Activated CD8-positive, alpha-beta T cell treated with anti-CD3 and anti-CD28 coated beads, Interleukin-2, amount 10 ng/mL, durations not matched to agents 7 days and 5 days (primary cell): Measurements from ENCODE around the gene EML1. TPM values are rescaled to one million over a fixed set of nuclear protein-coding genes. Genes with fewer than 3 reads are reported as not detected.

ENCODE experiments used
- ATAC-seq: fragments of 150-1000 bp; cut with Tn5 transposase; one replicate; pipeline ENCODE4 v1.10.0; 2021; ENCODE audit warnings: moderate library complexity
- CTCF ChIA-PET: fragments of 350-600 bp; sonication (Branson Sonifier 250); formaldehyde crosslinking; loops from one replicate; lab custom pipeline; 2021; ENCODE audit warnings: antibody characterized with exemption; lab: Charles Lee
- POLR2A ChIA-PET: fragments of 350-600 bp; sonication (Branson Sonifier 250); formaldehyde crosslinking; loops from one replicate; lab custom pipeline; 2021; ENCODE audit warnings: antibody characterized with exemption; lab: Charles Lee
- DNase-seq: peaks from one replicate; pipeline ENCODE4 v3.0.0-alpha.2; 2020
- H3K27ac Mint-ChIP-seq: one replicate; pipeline ENCODE4 v1.8.0; 2021; ENCODE audit warnings: mild to moderate bottlenecking, mixed read lengths
- H3K27me3 Mint-ChIP-seq: one replicate; pipeline ENCODE4 v1.8.0; 2021; ENCODE audit warnings: low read depth, mixed read lengths
- H3K36me3 Mint-ChIP-seq: one replicate; pipeline ENCODE4 v1.8.0; 2021; ENCODE audit warnings: low read depth, mixed read lengths
- H3K4me1 Mint-ChIP-seq: one replicate; pipeline ENCODE4 v1.8.0; 2021; ENCODE audit warnings: low read depth, mixed read lengths
- H3K4me3 Mint-ChIP-seq: one replicate; pipeline ENCODE4 v1.8.0; 2021; ENCODE audit warnings: mild to moderate bottlenecking, mixed read lengths
- H3K9me3 Mint-ChIP-seq: one replicate; pipeline ENCODE4 v1.8.0; 2022; ENCODE audit warnings: mixed read lengths; ENCODE audit not compliant: insufficient read depth
- total RNA-seq, 2 experiments: library from RNA; stranded (reverse); gene quantifications; one replicate each; pipeline ENCODE4 v1.2.3, GENCODE V29; 2021

The EML1 gene
- total RNA-seq, 2 experiments from 2014 or later, result not detected

DNA sequence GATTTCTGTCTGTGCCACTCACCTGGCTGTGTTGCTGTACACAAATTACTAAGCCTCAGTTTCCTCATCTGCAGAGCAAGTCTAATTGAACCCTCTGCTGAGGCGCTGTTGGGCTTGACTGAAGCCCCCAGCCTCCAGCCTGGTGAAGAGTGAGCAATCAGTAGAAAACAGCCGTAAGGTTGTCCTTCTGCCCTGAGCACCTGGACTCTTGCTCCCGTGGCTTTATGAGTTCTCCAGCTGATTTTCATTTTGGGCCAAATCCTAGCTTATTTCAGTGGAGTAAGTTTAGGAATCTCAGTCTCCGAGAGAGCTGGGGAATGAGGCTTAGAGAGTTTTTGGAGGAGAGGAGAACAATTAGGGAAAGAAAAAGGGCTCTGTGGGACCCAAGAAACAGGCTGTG is 138.1 kb downstream of the EML1 start:
- ATAC-seq (no peak), DNase-seq (no peak)
- no peaks in the 10 kb centered on the region for H3K36me3 Mint-ChIP-seq
- H3K27ac Mint-ChIP-seq, result no peak overlapping the region
- CTCF ChIA-PET, result interaction anchor here (2.1 kb wide), 1 partner anchor 16 kb away, joined by 11 read pairs; no protein-coding TSS in a partner anchor
- H3K9me3 Mint-ChIP-seq, result no peaks in the 10 kb centered on the region
- H3K27me3 Mint-ChIP-seq, result peaks cover 4% of the 10 kb centered on the region
- H3K4me3 Mint-ChIP-seq, result no peak overlapping the region
- POLR2A ChIA-PET, result no interaction called here
- no peaks in the 10 kb centered on the region for H3K4me1 Mint-ChIP-seq

DNA sequence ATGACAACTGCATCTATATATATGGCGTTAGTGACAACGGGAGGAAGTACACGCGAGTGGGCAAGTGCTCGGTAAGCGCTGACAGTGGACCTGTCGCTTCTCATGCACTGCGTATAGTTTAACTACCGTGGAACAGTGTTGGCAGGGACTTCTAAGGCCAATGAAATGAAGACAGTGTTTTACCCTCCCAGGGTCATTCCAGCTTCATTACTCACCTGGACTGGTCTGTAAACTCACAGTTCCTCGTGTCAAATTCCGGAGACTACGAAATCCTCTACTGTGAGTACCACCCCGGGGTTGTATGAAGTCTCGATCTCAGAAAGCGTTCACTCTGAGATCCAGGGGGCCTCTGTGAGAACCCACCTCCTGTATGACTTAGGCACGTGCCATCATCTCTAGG is 142.8 kb downstream of the EML1 start:
- Mint-ChIP-seq H3K4me3 (no peak overlapping the region), H3K27ac (no peak overlapping the region), H3K27me3 (peaks cover 5% of the 10 kb centered on the region), H3K4me1 (no peaks in the 10 kb centered on the region), H3K36me3 (no peaks in the 10 kb centered on the region), H3K9me3 (no peaks in the 10 kb centered on the region)
- ATAC-seq (no peak), DNase-seq (no peak)
- ChIA-PET POLR2A (no interaction called here), CTCF (no interaction called here)

GRCh38 chr14:99936738-99937474 is 143.7 kb downstream of the EML1 start:
- Mint-ChIP-seq H3K27me3 (peaks cover 4% of the 10 kb centered on the region), H3K4me1 (no peaks in the 10 kb centered on the region), H3K4me3 (no peak overlapping the region), H3K9me3 (no peaks in the 10 kb centered on the region), H3K36me3 (no peaks in the 10 kb centered on the region), H3K27ac (no peak overlapping the region)
- CTCF ChIA-PET, result no interaction called here
- no peak for DNase-seq
- ATAC-seq, result no peak
- POLR2A ChIA-PET, result no interaction called here

DNA sequence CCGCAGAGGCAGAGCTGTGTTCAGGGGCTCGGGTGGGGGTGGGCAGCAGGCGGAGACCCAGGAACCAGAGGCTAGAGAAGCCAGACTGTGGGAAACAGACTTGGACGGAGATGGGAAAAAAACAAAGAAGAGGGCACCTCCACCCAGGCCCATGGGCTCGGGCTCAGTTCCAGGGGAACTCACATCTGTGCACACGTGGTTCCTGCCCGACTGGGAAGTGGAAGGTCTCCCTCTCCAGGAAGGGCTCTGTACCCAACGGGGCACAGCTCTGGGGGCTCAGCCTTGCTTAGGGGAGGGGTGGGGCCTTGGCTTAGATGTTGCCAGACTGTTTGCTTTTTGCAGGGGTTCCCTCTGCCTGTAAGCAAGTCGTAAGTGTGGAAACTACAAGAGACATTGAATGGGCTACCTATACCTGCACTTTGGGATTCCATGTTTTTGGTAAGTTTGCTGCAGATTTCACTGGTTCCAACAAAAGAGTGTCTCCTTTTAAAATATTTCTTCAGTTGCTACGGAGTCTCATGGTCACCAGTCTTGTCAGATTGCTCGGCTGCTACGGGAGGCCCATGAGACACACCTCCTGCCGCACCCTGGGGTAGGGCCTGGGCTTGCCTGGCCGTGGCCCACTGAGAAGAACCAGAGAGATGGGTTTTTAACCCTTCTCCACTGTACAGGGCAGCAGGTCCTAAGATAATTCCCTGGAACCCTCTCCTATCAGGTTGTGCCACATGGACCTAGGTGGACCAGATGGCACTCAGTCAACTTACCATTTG is 144.4 kb downstream of the EML1 start:
- ATAC-seq (no peak), DNase-seq (no peak)
- Mint-ChIP-seq H3K27ac (no peak overlapping the region), H3K36me3 (no peaks in the 10 kb centered on the region), H3K4me3 (no peak overlapping the region), H3K9me3 (no peaks in the 10 kb centered on the region), H3K27me3 (peaks cover 9% of the 10 kb centered on the region), H3K4me1 (no peaks in the 10 kb centered on the region)
- POLR2A ChIA-PET, result no interaction called here
- CTCF ChIA-PET, result no interaction called here

DNA sequence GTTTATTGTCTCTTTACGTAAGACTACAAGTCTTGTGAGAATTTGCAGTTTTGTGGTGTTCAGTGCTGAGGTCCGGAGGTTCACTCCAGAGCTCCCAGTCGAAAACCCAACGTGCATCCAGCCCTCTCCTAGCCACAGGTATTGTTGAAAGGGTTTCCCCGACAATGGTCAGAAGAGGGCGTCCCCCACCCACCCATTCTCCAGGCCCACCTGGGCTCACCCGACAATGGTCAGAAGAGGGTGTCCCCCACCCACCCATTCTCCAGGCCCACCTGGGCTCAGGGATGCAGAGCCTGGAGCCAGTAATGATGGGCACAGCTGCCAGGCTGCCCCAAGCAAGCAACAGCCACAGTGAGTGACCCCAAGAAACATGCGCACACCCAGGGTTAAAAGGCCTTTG is 145.2 kb downstream of the EML1 start:
- Mint-ChIP-seq H3K4me3 (no peak overlapping the region), H3K27ac (no peak overlapping the region), H3K36me3 (no peaks in the 10 kb centered on the region), H3K4me1 (no peaks in the 10 kb centered on the region), H3K27me3 (peaks cover 9% of the 10 kb centered on the region), H3K9me3 (no peaks in the 10 kb centered on the region)
- CTCF ChIA-PET, result no interaction called here
- no peak for DNase-seq
- ATAC-seq, result no peak
- POLR2A ChIA-PET, result no interaction called here

GRCh38 chr14:99938896-99939295 is 145.7 kb downstream of the EML1 start:
- no peaks in the 10 kb centered on the region for H3K4me1 Mint-ChIP-seq
- no peak overlapping the region for H3K27ac Mint-ChIP-seq
- H3K9me3 Mint-ChIP-seq, result no peaks in the 10 kb centered on the region
- ChIA-PET CTCF (no interaction called here), POLR2A (no interaction called here)
- no peak for DNase-seq
- H3K36me3 Mint-ChIP-seq, result no peaks in the 10 kb centered on the region
- no peak overlapping the region for H3K4me3 Mint-ChIP-seq
- H3K27me3 Mint-ChIP-seq, result peaks cover 9% of the 10 kb centered on the region
- no peak for ATAC-seq

DNA sequence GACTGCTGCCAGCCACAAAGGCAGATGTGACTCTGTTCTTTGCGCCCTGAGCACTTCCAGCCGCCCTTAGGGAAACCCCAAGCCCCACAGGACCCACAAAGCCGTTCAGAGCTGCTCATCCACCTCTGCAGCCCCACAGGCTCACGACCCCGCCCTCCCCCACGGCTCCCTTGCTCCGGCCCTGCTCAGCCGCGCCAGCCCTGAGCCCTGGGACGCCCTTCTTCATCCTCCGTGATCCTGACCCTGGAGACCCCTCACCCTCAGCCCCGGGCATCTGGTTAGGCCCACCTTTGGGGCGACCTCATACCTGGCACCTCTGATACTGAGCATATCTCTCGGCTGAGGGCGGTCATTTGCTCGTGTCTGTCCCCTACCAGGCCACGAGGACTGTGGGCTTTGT is 146.2 kb downstream of the EML1 start:
- Mint-ChIP-seq H3K36me3 (no peaks in the 10 kb centered on the region), H3K9me3 (no peaks in the 10 kb centered on the region), H3K27me3 (peaks cover 9% of the 10 kb centered on the region), H3K4me1 (no peaks in the 10 kb centered on the region), H3K27ac (no peak overlapping the region), H3K4me3 (no peak overlapping the region)
- DNase-seq, result no peak
- CTCF ChIA-PET, result no interaction called here
- ATAC-seq, result no peak
- POLR2A ChIA-PET, result no interaction called here

- no peak overlapping the region for H3K27ac Mint-ChIP-seq
- H3K4me1 Mint-ChIP-seq, result no peaks in the 10 kb centered on the region
- ChIA-PET CTCF (no interaction called here), POLR2A (no interaction called here)
- no peaks in the 10 kb centered on the region for H3K36me3 Mint-ChIP-seq
- no peak overlapping the region for H3K4me3 Mint-ChIP-seq
- DNase-seq, result no peak
- peaks cover 9% of the 10 kb centered on the region for H3K27me3 Mint-ChIP-seq
- no peaks in the 10 kb centered on the region for H3K9me3 Mint-ChIP-seq
- ATAC-seq, result no peak
Measured at GRCh38 chr14:99940064-99940463, 146.9 kb downstream of the EML1 start.

DNA sequence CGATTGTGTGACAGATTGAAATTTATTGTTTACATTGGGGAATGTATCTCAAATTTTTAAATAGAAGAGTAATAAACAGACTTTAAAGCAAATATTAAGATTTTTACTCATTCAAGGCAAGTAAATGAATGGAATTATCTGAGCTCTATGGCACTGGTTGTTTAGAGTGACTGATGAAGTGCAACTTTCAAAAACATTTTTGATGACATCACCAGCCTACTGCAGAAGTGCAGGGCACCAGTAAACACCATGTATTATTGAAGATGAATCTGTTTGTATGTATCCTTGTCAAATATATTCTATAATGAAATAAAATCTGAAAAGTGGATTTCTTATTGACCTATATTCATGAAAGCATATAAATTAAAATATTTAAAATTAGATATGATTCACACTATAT is 148.0 kb downstream of the EML1 start:
- Mint-ChIP-seq H3K9me3 (no peaks in the 10 kb centered on the region), H3K4me1 (no peaks in the 10 kb centered on the region), H3K36me3 (no peaks in the 10 kb centered on the region), H3K4me3 (no peak overlapping the region), H3K27ac (no peak overlapping the region), H3K27me3 (peaks cover 14% of the 10 kb centered on the region)
- ATAC-seq, result no peak
- no peak for DNase-seq
- ChIA-PET CTCF (interaction anchor here (0.6 kb wide), 1 partner anchor 126 kb away, joined by 3 read pairs; no protein-coding TSS in a partner anchor), POLR2A (no interaction called here)

DNA sequence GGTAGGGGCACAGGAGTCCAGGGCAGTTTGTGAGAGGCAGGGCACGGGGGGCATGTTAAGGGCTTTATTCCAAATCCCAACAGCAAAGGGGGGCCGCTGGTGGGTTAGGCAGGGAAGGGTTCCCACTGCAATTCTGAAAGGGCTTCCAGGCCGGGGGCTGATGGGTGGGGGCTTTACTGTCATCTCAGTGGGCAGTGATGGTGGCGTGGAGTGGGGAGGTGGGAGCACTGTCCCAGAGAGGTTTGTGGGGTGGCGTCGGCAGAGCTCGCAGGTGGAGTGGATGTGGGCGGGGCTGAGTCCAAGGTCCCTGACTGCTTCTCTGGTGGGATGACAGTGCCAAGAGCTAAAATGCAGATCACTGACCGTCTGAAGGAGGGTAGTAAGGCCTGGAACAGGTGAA is 150.4 kb downstream of the EML1 start:
- ATAC-seq (no peak), DNase-seq (no peak)
- H3K27me3 Mint-ChIP-seq, result peaks cover 19% of the 10 kb centered on the region
- H3K36me3 Mint-ChIP-seq, result no peaks in the 10 kb centered on the region
- H3K4me3 Mint-ChIP-seq, result no peak overlapping the region
- ChIA-PET POLR2A (no interaction called here), CTCF (no interaction called here)
- H3K4me1 Mint-ChIP-seq, result peaks cover 9% of the 10 kb centered on the region
- no peaks in the 10 kb centered on the region for H3K9me3 Mint-ChIP-seq
- H3K27ac Mint-ChIP-seq, result no peak overlapping the region

DNA sequence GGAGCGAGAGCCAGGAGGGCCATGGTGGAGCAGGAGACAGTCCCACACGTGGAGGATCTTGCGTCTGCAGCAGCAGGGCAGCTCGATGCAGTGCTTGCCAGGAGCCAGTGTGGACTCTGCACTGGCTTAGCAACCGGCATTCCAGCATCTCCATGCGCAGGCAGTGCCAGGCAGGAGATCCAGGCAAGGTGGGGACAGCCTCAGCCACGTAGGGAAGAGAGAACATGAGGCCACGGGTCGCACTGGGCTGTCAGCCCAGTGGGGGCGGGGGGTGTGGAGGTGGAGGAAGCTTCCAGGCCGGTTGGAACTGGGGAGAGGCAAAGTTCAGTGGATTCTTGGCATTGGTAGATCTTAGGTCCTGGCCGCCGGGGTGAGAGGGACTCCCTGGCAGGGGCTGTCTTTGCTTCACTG is 151.0 kb downstream of the EML1 start:
- H3K27ac Mint-ChIP-seq, result no peak overlapping the region
- ChIA-PET CTCF (no interaction called here), POLR2A (no interaction called here)
- ATAC-seq (no peak), DNase-seq (no peak)
- H3K36me3 Mint-ChIP-seq, result no peaks in the 10 kb centered on the region
- H3K9me3 Mint-ChIP-seq, result no peaks in the 10 kb centered on the region
- H3K4me1 Mint-ChIP-seq, result peaks cover 9% of the 10 kb centered on the region
- H3K27me3 Mint-ChIP-seq, result peaks cover 19% of the 10 kb centered on the region
- no peak overlapping the region for H3K4me3 Mint-ChIP-seq
